Adrenal gland (tissue), 12 donors: Measurements from ENCODE around the gene DNAAF5. TPM values are rescaled to one million over a fixed set of nuclear protein-coding genes. Genes with fewer than 3 reads are reported as not detected.
A peak's percentile ranks its signal among the peaks of the same experiment; 100 is the strongest.
"Not testable (repeated sequence)": the region's sequence is repeated elsewhere in the genome, so short reads cannot be mapped to it uniquely, and the experiment has no call there.

Experiments
- DNase-seq, 7 donors: peaks; one replicate each; pipeline ENCODE4 v3.0.0-alpha.2; 2019 to 2020
- H3K27ac ChIP-seq, 5 donors: fragments of 200-600 bp; sonication (generic) in 4 of 5; 1 replicate in 3 of 5; 2 replicates in 2 of 5; pipeline versions ENCODE4 v1.5.1 to v1.8.0; 2016 to 2020; ENCODE audit warnings: mild to moderate bottlenecking in 1 of 5
- H3K27me3 ChIP-seq: fragments of 200-600 bp; 2 replicates; pipeline ENCODE4 v1.8.0; 2021
- H3K36me3 ChIP-seq, 2 donors: fragments of 200-600 bp; replicated peaks in 1 of 2; 1 replicate in 1 of 2; 2 replicates in 1 of 2; pipeline versions ENCODE4 v1.5.1 to v1.8.0; 2018 to 2022
- H3K4me1 ChIP-seq, 2 donors: fragments of 200-600 bp; replicated peaks in 1 of 2; 1 replicate in 1 of 2; 2 replicates in 1 of 2; pipeline versions ENCODE4 v1.5.1 to v1.8.0; 2018 to 2021
- H3K4me3 ChIP-seq, 4 donors: fragments of 200-600 bp; sonication (generic) in 3 of 4; one replicate each; pipeline ENCODE4 v1.5.1; 2016 to 2018
- H3K9me3 ChIP-seq, 3 donors: fragments of 200-600 bp; sonication (generic) in 1 of 3; replicated peaks in 1 of 3; 1 replicate in 2 of 3; 2 replicates in 1 of 3; pipeline versions ENCODE4 v1.5.1 to v1.8.0; 2016 to 2021
- POLR2A ChIP-seq, 2 donors: fragments of 450-650 bp; IDR thresholded peaks; one replicate each; pipeline ENCODE4 v1.6.1; 2017; ENCODE audit warnings: antibody characterized with exemption in 2 of 2, mild to moderate bottlenecking in 2 of 2, moderate library complexity in 1 of 2
- WGBS, 4 donors: extraction: QIAGEN DNeasy Blood & Tissue Kit in 2 of 4; methylation state at CpG; one replicate each; pipeline versions ENCODE4 v1.1.5 to v1.1.7; 2013 to 2017; 5-methylcytosine and 5-hydroxymethylcytosine counted together
- intact Hi-C, 2 donors: fragments of 100-400 bp; cut with DNase I; formaldehyde crosslinking; loops; one replicate each; pipeline versions ENCODE4 v1.14.1 to v1.15.0; 2022 to 2023
- polyA plus RNA-seq, 3 donors: library from polyadenylated mRNA; stranded (reverse); fragments of 200-250 nt in 2 of 3; fragments of 350-450 nt in 1 of 3; fragmentation: Illumina TruSeq in 1 of 3; extraction: RNeasy Lipid Tissue Mini Kit (QIAGEN cat#74804) in 1 of 3; gene quantifications; one replicate each; pipeline ENCODE4 v1.2.3, GENCODE V29; 2013 to 2014
- total RNA-seq, 9 donors: library from RNA; depleted of rRNA in 4 of 9; stranded (reverse); fragments of >200 nt in 4 of 9; fragments of 120-200 nt in 1 of 9; fragmentation: NEBNext Ultra II Directional in 1 of 9; extraction: Animal tissue kit (Norgen Biotek cat#: 25700) in 1 of 9; gene quantifications; one replicate each; pipeline versions ENCODE4 v1.1.0 to v1.2.4, GENCODE V29; 2013 to 2023
- TF ChIP-seq, protein P1 (sequence below), 6 experiments: fragments of 450-650 bp in 4 of 6; fragments of 200-600 bp in 2 of 6; sonication (generic) in 1 of 6; IDR thresholded peaks; 1 replicate in 5 of 6; 2 replicates in 1 of 6; pipeline versions ENCODE4 v1.5.1 to v1.8.0; 2016 to 2021; ENCODE audit warnings: antibody characterized with exemption in 6 of 6, mild to moderate bottlenecking in 2 of 6, moderate library complexity in 1 of 6
- donor health status: healthy with polysubstance abuse.
- donor health status: Bipolar disorder and iron deficiency.
- donor health status: DM: yes; HTN: yes; CAD: no.
- donor health status: DM: no; HTN: no; CAD: no.
- donor health status: DM: no; HTN: no; CAD: no.
- donor health status: DM: yes; HTN: yes; CAD: no.

The DNAAF5 gene
- total and polyA plus RNA-seq, 12 donors: 7.9 to 32.7 (median 19.4) TPM

DNA sequence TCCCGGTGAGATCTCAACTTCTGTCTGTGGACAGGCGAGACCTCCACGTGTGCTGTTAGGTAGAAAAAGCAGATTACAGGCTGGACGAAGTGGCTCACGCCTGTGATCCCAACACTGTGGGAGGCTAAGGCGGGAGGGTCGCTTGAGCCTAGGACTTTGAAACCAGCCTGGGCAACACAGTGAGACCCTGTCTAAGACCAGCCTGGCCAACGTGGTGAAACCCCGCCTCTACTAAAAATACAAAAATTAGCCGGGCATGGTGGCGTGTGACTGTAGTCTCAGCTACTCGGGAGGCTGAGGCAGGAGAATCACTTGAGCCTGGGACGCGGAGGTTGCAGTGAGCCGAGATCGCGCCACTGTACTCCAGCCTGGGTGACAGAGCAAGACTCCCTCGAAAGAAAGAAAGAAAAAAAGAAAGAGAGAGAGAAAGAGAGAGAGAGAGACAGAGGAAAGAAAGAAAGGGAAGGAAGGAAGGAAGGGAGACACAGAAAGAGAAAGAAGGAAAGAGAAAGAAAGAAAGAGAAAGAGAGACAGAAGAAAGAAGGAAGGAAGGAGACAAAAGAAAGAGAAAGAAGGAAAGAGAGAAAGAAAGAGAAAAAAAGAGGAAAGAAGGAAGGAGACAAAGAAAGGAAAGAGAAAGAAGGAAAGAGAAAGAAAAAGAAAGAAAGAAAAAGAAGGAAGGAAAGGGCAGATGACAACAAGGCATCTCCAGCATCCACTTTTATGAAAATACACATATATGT lies 76.2 kb downstream of the DNAAF5 start:
- no peak for DNase-seq
- Histone ChIP-seq H3K9me3 (no peaks in the 10 kb centered on the region), H3K27ac (peak overlapping the region in 1 of 5 donors; percentile 37), H3K4me1 (peaks cover 3 to 5% of the 10 kb centered on the region in 2 donors), H3K4me3 (no peak overlapping the region), H3K27me3 (no peaks in the 10 kb centered on the region), H3K36me3 (no peaks in the 10 kb centered on the region)
- WGBS, 4 donors: 74 to 85% (median 82%) methylated on average over 15 to 18 of the region's 18 CpGs
- no peak for TF ChIP-seq POLR2A (IDR thresholded peaks at IDR 0.05)
- TF ChIP-seq, protein P1, sequence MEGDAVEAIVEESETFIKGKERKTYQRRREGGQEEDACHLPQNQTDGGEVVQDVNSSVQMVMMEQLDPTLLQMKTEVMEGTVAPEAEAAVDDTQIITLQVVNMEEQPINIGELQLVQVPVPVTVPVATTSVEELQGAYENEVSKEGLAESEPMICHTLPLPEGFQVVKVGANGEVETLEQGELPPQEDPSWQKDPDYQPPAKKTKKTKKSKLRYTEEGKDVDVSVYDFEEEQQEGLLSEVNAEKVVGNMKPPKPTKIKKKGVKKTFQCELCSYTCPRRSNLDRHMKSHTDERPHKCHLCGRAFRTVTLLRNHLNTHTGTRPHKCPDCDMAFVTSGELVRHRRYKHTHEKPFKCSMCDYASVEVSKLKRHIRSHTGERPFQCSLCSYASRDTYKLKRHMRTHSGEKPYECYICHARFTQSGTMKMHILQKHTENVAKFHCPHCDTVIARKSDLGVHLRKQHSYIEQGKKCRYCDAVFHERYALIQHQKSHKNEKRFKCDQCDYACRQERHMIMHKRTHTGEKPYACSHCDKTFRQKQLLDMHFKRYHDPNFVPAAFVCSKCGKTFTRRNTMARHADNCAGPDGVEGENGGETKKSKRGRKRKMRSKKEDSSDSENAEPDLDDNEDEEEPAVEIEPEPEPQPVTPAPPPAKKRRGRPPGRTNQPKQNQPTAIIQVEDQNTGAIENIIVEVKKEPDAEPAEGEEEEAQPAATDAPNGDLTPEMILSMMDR (IDR thresholded peaks at IDR 0.05): no peak
- intact Hi-C loops: no loop called here

DNA sequence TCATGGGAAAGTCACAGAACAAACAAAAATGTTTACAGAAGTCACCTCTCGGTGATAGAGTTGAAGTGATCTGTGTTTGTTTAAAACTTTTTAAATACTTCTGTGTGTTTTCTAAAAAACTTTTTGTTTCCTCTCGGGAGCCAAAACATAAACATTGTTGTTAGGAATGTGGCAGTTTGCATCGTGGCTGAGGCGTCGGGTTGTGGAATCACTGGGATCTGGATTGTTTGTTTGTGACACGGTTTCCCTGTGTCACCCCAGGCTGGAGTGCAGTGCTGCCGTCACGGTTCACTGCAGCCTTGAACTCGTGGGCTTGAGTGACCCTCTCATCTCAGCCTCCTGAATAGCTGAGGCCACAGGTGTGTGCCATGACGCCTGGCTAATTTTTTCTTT lies 76.7 kb downstream of the DNAAF5 start:
- TF ChIP-seq, protein P1 (IDR thresholded peaks at IDR 0.05): no peak
- no peak for TF ChIP-seq POLR2A (IDR thresholded peaks at IDR 0.05)
- WGBS, 4 donors: 47 to 62% (median 58%) methylated on average over 10 of the region's 10 CpGs
- H3K27ac ChIP-seq: no peak overlapping the region
- intact Hi-C loops: no loop called here
- no peaks in the 10 kb centered on the region for H3K27me3 ChIP-seq
- H3K36me3 ChIP-seq: no peaks in the 10 kb centered on the region
- H3K9me3 ChIP-seq: no peaks in the 10 kb centered on the region
- H3K4me1 ChIP-seq: peaks cover 3 to 5% of the 10 kb centered on the region in 2 donors
- no peak overlapping the region for H3K4me3 ChIP-seq
- no peak for DNase-seq

DNA sequence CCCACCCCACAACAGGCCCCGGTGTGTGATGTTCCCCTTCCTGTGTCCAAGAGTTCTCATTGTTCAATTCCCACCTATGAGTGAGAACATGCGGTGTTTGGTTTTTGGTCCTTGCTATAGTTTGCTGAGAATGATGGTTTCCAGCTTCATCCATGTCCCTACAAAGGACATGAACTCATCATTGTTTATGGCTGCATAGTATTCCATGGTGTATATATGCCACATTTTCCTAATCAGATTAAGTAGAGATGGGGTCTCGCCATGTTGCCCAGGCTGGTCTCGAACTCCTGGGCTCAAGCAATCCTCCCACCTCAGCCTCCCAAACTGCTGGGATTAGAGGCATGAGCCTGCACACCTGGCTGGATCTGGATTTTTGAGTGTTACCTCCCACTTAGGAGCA lies 77.3 kb downstream of the DNAAF5 start:
- H3K27me3 ChIP-seq, H3K36me3 ChIP-seq, H3K4me3 ChIP-seq, H3K9me3 ChIP-seq, H3K4me1 ChIP-seq, DNase-seq, H3K27ac ChIP-seq, intact Hi-C loops: not testable (repeated sequence)
- 70 to 100% (median 81%) methylated on average over 4 of the region's 4 CpGs for WGBS, 4 donors

DNA sequence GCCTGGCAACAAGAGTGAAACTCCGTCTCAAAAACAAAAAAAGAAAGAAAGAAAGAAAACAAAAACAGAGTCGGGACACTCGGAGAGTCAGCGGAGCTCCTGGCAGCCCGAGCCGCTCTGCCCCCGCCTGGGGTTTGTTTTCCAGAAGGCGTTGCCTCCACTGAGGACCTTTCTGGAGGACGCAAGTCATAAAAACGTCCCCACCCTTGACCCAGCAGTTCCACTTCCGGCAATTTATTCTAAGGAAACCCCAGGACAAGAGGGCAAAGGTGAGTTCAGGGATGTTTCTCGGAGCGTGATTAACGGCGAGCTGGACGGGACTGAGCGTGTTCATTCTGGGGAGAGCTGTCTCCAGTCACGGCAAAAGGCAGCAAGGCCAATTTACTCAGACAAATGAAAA lies 78.8 kb downstream of the DNAAF5 start:
- Histone ChIP-seq H3K36me3 (no peaks in the 10 kb centered on the region), H3K4me1 (peaks cover 3 to 5% of the 10 kb centered on the region in 2 donors), H3K27me3 (no peaks in the 10 kb centered on the region), H3K4me3 (no peak overlapping the region), H3K9me3 (no peaks in the 10 kb centered on the region), H3K27ac (peak overlapping the region in 3 of 5 donors; percentile 37 to 77 (median 69))
- intact Hi-C loops: no loop called here
- no peak for TF ChIP-seq POLR2A (IDR thresholded peaks at IDR 0.05)
- TF ChIP-seq, protein P1 (IDR thresholded peaks at IDR 0.05): no peak
- DNase-seq: peak in 6 of 7 donors; percentile 51 to 84 (median 56)
- WGBS, 4 donors: 47 to 56% (median 52%) methylated on average over 18 of the region's 18 CpGs
